GM12875 (cell line): Measurements from ENCODE around the gene PTPRJ.

ENCODE experiments used
- H3K4me3 ChIP-seq: one replicate; pipeline ENCODE4 v1.5.1; 2011; ENCODE audit warnings: low read depth, low read length, control low read depth
- TF ChIP-seq, protein P1 (sequence below): IDR thresholded peaks from 2 replicates; pipeline ENCODE4 v1.5.1; 2011; ENCODE audit warnings: low read depth, mild to moderate bottlenecking, control low read depth, inconsistent platforms, low read length, moderate library complexity, borderline replicate concordance; ENCODE audit not compliant: insufficient read depth

Gene PTPRJ

DNA sequence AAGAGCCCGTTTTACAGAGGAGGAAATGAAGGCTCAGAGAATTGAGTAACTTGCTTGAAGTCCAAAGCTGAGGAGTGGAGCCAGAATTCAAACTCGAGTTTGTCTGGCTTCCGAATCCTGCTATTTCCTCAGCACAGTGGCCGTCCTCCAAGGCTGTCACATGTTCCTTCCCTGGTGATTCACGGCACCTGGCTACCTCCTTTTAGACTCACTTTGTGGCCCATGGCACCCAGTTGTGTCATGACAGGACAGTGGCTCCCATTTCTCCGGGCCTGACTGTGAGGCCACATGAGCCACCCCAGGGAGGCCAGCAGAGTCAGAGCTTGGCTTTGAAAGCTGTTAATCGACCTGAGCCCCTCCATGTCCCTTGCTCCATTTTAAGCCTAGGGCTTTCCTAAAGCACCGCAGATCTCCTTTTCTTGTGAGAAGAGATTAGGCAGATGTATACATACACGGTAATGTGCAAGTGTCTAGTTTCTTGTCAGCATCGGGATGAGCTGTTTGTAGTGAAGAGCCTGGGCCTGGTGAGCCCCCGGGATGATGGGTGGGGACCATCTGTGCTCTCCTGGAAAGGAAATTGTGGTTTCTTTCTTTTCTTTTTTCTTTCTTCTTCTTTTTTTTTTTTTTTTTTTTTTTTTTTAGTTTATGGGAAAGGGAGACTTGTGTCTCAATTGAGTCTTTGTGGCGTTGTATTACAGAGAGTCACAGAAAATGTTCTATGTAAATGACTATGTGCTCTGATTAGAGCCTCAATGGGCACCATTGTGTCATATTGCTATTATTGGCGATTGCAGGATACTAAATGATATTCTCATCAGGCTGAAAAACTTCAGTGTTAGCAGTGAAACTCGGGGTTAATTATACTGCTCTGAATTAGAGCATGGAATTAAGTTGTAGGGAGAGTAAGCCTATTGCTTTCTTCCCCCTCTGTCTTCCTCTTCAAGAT lies 54.8 kb downstream of the PTPRJ start:
- TF ChIP-seq, protein P1, sequence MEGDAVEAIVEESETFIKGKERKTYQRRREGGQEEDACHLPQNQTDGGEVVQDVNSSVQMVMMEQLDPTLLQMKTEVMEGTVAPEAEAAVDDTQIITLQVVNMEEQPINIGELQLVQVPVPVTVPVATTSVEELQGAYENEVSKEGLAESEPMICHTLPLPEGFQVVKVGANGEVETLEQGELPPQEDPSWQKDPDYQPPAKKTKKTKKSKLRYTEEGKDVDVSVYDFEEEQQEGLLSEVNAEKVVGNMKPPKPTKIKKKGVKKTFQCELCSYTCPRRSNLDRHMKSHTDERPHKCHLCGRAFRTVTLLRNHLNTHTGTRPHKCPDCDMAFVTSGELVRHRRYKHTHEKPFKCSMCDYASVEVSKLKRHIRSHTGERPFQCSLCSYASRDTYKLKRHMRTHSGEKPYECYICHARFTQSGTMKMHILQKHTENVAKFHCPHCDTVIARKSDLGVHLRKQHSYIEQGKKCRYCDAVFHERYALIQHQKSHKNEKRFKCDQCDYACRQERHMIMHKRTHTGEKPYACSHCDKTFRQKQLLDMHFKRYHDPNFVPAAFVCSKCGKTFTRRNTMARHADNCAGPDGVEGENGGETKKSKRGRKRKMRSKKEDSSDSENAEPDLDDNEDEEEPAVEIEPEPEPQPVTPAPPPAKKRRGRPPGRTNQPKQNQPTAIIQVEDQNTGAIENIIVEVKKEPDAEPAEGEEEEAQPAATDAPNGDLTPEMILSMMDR = no peak
- no peak overlapping the region for H3K4me3 ChIP-seq

GRCh38 chr11:48036011-48036410 lies 55.7 kb downstream of the PTPRJ start:
- no peak overlapping the region for H3K4me3 ChIP-seq
- TF ChIP-seq, protein P1 = no peak

- no peak overlapping the region for H3K4me3 ChIP-seq
Measured at GRCh38 chr11:48036466-48036865, 56.1 kb downstream of the PTPRJ start.

DNA sequence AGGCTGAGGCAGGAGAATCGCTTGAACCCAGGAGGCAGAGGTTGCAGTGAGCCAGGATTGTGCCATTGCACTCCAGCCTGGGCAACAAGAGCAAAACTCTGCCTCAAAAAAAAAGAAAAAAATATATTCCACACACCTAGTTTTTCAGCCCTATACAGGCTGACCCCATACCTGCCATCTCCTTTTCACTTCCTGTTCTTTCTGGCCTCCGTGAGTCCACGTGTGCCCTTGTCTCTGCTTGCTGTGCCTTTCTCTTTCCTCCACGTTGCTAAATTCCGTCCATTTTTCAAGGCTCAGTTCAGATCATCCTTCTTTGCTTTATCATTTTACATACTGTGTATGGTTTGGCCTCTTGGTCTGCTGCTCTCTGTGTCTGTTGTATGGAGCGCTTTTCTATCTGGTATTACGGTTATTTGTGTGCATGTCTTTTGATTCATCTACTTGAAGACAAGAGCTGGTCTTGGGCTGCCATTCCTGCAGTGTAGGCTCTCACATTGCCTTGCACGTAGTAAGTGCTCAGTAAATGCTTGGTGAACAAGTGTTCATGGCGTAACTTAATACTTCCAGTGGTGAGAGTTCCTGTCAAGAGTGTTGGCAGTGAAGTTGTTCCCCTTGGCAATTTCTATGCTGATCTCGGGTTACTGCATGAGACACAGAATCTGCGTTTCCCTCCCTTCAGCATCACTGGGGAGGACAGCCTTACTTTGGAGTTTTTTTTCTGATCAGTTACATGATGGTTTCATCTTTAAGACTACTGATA lies 57.5 kb downstream of the PTPRJ start:
- TF ChIP-seq, protein P1 = no peak

More at GRCh38 chr11:48036466-48036865, 56.1 kb downstream of the PTPRJ start:
- TF ChIP-seq, protein P1 = no peak

GRCh38 chr11:48040830-48041444 lies 60.6 kb downstream of the PTPRJ start:
- no peak overlapping the region for H3K4me3 ChIP-seq
- TF ChIP-seq, protein P1 = no peak

More for the DNA sequence above, 57.5 kb downstream of the PTPRJ start:
- no peak overlapping the region for H3K4me3 ChIP-seq

DNA sequence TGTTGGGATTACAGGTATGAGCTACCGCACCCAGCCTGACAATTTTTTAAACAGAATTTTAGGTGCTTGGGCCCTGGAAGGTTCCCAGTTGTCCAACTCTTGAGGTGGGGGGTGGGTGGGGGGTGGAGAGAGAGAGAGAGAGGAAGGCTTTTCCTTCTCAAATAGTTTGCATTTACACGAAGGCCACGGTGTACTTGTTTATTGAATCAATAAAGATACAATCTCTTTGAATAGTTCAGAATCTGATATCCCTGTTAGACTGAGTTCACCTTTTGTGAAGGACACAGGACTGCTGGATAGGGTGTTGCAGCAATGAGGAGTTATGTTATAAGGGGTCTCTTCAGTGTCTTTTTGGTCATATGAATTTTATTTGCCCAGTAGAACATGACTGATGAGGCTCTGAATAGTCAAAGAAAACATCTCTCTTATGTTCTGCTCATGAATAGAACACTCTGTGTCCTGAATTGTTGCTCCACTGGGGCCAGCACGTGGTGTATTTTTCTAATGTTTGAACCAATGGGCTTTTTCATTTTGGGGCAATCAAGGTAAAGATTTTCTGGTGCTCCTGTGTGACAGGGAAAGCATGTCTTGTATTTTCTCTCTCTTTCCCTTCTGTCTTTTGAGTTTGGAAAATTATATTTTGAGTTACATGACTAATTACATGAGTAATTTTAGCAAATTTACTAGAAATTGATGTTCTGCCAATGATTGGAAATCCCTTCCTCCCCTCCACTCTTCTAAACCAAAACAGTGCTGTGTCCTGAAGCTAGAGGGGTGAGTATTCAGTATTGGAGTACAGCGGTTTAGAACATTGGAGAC lies 61.7 kb downstream of the PTPRJ start:
- H3K4me3 ChIP-seq = no peak overlapping the region
- TF ChIP-seq, protein P1 = no peak
